K562 (cell line): ENCODE measurements around the gene RASIP1. TPM values are rescaled to one million over a fixed set of nuclear protein-coding genes. Genes with fewer than 3 reads are reported as not detected.

Experiments used
- BACH1 ChIP-seq: fragments of 200-800 bp; sonication (Bioruptor generic); IDR thresholded peaks from 2 replicates; pipeline ENCODE4 v1.6.1; 2016; ENCODE audit warnings: missing genetic modification characterization, missing compliant biosample characterization
- CXXC5 ChIP-seq: fragments of 250-450 bp; sonication (Bioruptor Pico); IDR thresholded peaks from 2 replicates; pipeline ENCODE4 v1.8.0; 2022; ENCODE audit warnings: inconsistent platforms, mild to moderate bottlenecking, moderate library complexity
- FOS ChIP-seq: IDR thresholded peaks from 3 replicates; pipeline ENCODE4 v1.6.1; 2011; ENCODE audit not compliant: insufficient read length; ENCODE audit errors: extremely low read depth
- GATAD2B ChIP-seq: fragments of 450-650 bp; IDR thresholded peaks from 2 replicates; pipeline ENCODE4 v1.6.1; 2017; ENCODE audit warnings: mild to moderate bottlenecking, borderline replicate concordance
- HIVEP1 ChIP-seq: fragments of 250-450 bp; sonication (Bioruptor Pico); IDR thresholded peaks from 2 replicates; pipeline ENCODE4 v1.4.0; 2020; ENCODE audit warnings: mild to moderate bottlenecking
- HMBOX1 ChIP-seq: sonication (generic); IDR thresholded peaks from 2 replicates; pipeline ENCODE4 v1.6.1; 2016
- HMGN3 ChIP-seq: IDR thresholded peaks from 2 replicates; pipeline ENCODE4 v1.6.1; 2011; ENCODE audit warnings: borderline replicate concordance, low read depth, mild to moderate bottlenecking, mixed read lengths, low read length; ENCODE audit not compliant: insufficient read length; ENCODE audit errors: extremely low read depth
- KLF16 ChIP-seq: IDR thresholded peaks from 2 replicates; pipeline ENCODE4 v1.6.1; 2016; ENCODE audit warnings: antibody characterized with exemption
- MCM2 ChIP-seq: fragments of 450-650 bp; IDR thresholded peaks from 2 replicates; pipeline ENCODE4 v1.6.1; 2017; ENCODE audit warnings: low read depth, mild to moderate bottlenecking
- MCM3 ChIP-seq: fragments of 450-650 bp; IDR thresholded peaks from 2 replicates; pipeline ENCODE4 v1.6.1; 2016
- MCM5 ChIP-seq: fragments of 450-650 bp; IDR thresholded peaks from 2 replicates; pipeline ENCODE4 v1.6.1; 2016; ENCODE audit warnings: low read depth
- MLLT1 ChIP-seq, 2 experiments: fragments of 450-650 bp; IDR thresholded peaks; 2 replicates each; pipeline ENCODE4 v1.6.1; 2016
- MTA2 ChIP-seq: fragments of 450-650 bp; IDR thresholded peaks from 2 replicates; pipeline ENCODE4 v1.6.1; 2016; ENCODE audit warnings: low read depth
- NELFE ChIP-seq: IDR thresholded peaks from 2 replicates; pipeline ENCODE4 v1.6.1; 2011; ENCODE audit warnings: mild to moderate bottlenecking; ENCODE audit not compliant: insufficient read depth, insufficient read length
- POLR2AphosphoS2 ChIP-seq: IDR thresholded peaks from 2 replicates; pipeline ENCODE4 v1.6.1; 2012; ENCODE audit warnings: low read length, improper control_type of control experiment
- POLR2G ChIP-seq: fragments of 200-400 bp; formaldehyde crosslinking; IDR thresholded peaks from 2 replicates; pipeline ENCODE4 v1.6.1; 2017; ENCODE audit warnings: low read depth, mild to moderate bottlenecking, antibody characterized with exemption, low read length, moderate library complexity
- USF1 ChIP-seq: sonication (generic); formaldehyde crosslinking; IDR thresholded peaks from 2 replicates; pipeline ENCODE4 v1.9.0; 2022; ENCODE audit warnings: mild to moderate bottlenecking, missing genetic modification reagents
- ZBTB26 ChIP-seq: fragments of 450-650 bp; formaldehyde crosslinking; IDR thresholded peaks from 2 replicates; pipeline ENCODE4 v1.4.0; 2022; ENCODE audit warnings: missing genetic modification characterization
- ZFP91 ChIP-seq: sonication (generic); formaldehyde crosslinking; IDR thresholded peaks from 2 replicates; pipeline ENCODE4 v1.8.0; 2022; ENCODE audit warnings: mild to moderate bottlenecking, missing genetic modification reagents
- ZNF586 ChIP-seq: fragments of 450-650 bp; formaldehyde crosslinking; conservative IDR thresholded peaks from 2 replicates; pipeline ENCODE4 v1.4.0; 2020; ENCODE audit warnings: mild to moderate bottlenecking, moderate library complexity
- ZNF75A ChIP-seq: fragments of 450-650 bp; formaldehyde crosslinking; IDR thresholded peaks from 2 replicates; pipeline ENCODE4 v1.4.0; 2020; ENCODE audit warnings: mild to moderate bottlenecking
- polyA plus RNA-seq, 8 experiments: library from polyadenylated mRNA; depleted of rRNA in 4 of 8; stranded (reverse) in 5 of 8; unstranded in 3 of 8; fragments of >200 nt; fragmentation: Nextera tagmentation in 2 of 8; fragmentation: Illumina TruSeq in 1 of 8; extraction: Ambion mirVana in 2 of 8; extraction: Trizol in 1 of 8; gene quantifications; 2 replicates each; pipeline versions ENCODE4 v1.2.1 to v1.2.3, GENCODE V29; 2011 to 2014; ENCODE audit warnings: inconsistent platforms in 1 of 8, missing spikeins in 1 of 8
- total RNA-seq, 7 experiments: library from RNA; depleted of rRNA in 6 of 7; stranded (reverse); fragments of >200 nt in 6 of 7; fragmentation: Illumina TruSeq in 2 of 7; extraction: Trizol in 2 of 7; gene quantifications; 2 replicates each; pipeline versions ENCODE4 v1.2.1 to v1.2.3, GENCODE V29; 2011 to 2021; ENCODE audit warnings: low replicate concordance in 1 of 7

The RASIP1 gene
- total and polyA plus RNA-seq, 9 of the 15 experiments (the other 6 are each of a cell fraction or from before 2014, with no cell fraction given) = 0.20 to 4.7 (median 1.5) TPM

GRCh38 chr19:48741129-48741999 lies 954 bp upstream of the RASIP1 start (continued):
- no peak for TF ChIP-seq ZBTB26 (CRISPR knock-in tag)
- no peak for TF ChIP-seq MTA2
- TF ChIP-seq HMGN3 = peak; percentile 76
- TF ChIP-seq ZNF586 (CRISPR knock-in tag) = no peak
- TF ChIP-seq CXXC5 = peak; percentile 74
- no peak for TF ChIP-seq MCM3
- TF ChIP-seq HMBOX1 = no peak
- no peak for TF ChIP-seq FOS
- no peak for TF ChIP-seq MLLT1 (IDR thresholded peaks at IDR 0.05)
- peak; percentile 75 for TF ChIP-seq POLR2G
- no peak for TF ChIP-seq KLF16
- no peak for TF ChIP-seq MCM5
- no peak for TF ChIP-seq GATAD2B
- no peak; the same call in none of the 2 replicates for TF ChIP-seq POLR2AphosphoS2
- no peak for TF ChIP-seq HIVEP1 (CRISPR knock-in tag)
- peak; percentile 81 for TF ChIP-seq USF1 (CRISPR knock-in tag)
- no peak for TF ChIP-seq ZFP91 (CRISPR knock-in tag)
- TF ChIP-seq MCM2 = no peak
- no peak for TF ChIP-seq ZNF75A
- no peak for TF ChIP-seq NELFE
- TF ChIP-seq BACH1 (tag) = no peak
